Tibial artery (tissue), 4 donors: ENCODE data around the gene NTHL1.
"Not testable (repeated sequence)": the region's sequence is repeated elsewhere in the genome, so short reads cannot be mapped to it uniquely, and the experiment has no call there.

ENCODE experiments used
- DNase-seq, 2 donors: peaks; one replicate each; pipeline ENCODE4 v3.0.0-alpha.2; 2019
- H3K27ac ChIP-seq, 2 donors: fragments of 200-600 bp; sonication (generic) in 1 of 2; 1 replicate in 1 of 2; 2 replicates in 1 of 2; pipeline ENCODE4 v1.5.1; 2018 to 2019; ENCODE audit warnings: mild to moderate bottlenecking in 1 of 2
- H3K27me3 ChIP-seq, 2 donors: fragments of 200-600 bp; sonication (generic) in 1 of 2; one replicate each; pipeline versions ENCODE4 v1.5.1 to v1.6.0; 2016 to 2019
- H3K36me3 ChIP-seq, 3 donors: fragments of 200-600 bp; sonication (generic) in 2 of 3; one replicate each; pipeline ENCODE4 v1.5.1; 2016 to 2019; ENCODE audit warnings: mild to moderate bottlenecking in 2 of 3
- H3K4me1 ChIP-seq, 4 donors: fragments of 200-600 bp; sonication (generic) in 2 of 4; 1 replicate in 3 of 4; 2 replicates in 1 of 4; pipeline ENCODE4 v1.5.1; 2016 to 2019
- H3K4me3 ChIP-seq, 2 donors: fragments of 200-600 bp; sonication (generic) in 1 of 2; 1 replicate in 1 of 2; 2 replicates in 1 of 2; pipeline ENCODE4 v1.5.1; 2018 to 2019; ENCODE audit warnings: mild to moderate bottlenecking in 2 of 2
- H3K9me3 ChIP-seq, 3 donors: fragments of 200-600 bp; sonication (generic) in 1 of 3; one replicate each; pipeline ENCODE4 v1.5.1; 2016 to 2019
- intact Hi-C: fragments of 100-400 bp; cut with DNase I; formaldehyde crosslinking; loops from one replicate; pipeline ENCODE4 v1.15.0; 2023; ENCODE audit warnings: low total_unique reads
- TF ChIP-seq, protein P1 (sequence below), 2 experiments: fragments of 200-600 bp in 1 of 2; fragments of 450-650 bp in 1 of 2; IDR thresholded peaks; one replicate each; pipeline ENCODE4 v1.5.1; 2017 to 2019; ENCODE audit warnings: antibody characterized with exemption in 2 of 2, mild to moderate bottlenecking in 1 of 2, moderate library complexity in 1 of 2

NTHL1 gene

DNA sequence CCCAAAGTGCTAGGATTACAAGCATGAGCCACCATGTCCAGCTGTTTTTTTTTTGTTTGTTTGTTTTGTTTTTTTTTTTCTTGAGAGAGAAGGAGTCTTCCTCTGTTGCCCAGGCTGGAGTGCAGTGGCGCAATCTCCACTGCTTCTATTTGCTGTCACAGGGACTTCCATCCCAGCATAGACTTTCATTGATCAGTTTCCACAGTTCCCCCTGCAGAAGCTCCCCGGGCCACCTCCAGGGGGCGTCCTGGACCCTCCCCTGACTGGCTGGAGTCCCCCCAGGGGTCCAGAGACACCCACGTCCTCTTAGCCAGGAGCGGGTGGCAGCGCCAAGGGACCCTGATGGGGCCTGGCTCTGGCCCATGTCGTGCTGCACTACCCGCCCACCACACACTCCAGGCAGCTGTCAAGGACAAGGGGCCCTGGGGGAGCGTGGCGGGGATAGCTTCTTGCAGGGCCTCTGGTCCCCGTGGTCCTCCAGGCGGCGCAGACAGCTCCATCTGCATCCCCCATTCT lies 31.2 kb downstream of the NTHL1 start:
- no peak overlapping the region for H3K4me3 ChIP-seq
- intact Hi-C loops: no loop called here
- no peaks in the 10 kb centered on the region for H3K36me3 ChIP-seq
- TF ChIP-seq, protein P1, sequence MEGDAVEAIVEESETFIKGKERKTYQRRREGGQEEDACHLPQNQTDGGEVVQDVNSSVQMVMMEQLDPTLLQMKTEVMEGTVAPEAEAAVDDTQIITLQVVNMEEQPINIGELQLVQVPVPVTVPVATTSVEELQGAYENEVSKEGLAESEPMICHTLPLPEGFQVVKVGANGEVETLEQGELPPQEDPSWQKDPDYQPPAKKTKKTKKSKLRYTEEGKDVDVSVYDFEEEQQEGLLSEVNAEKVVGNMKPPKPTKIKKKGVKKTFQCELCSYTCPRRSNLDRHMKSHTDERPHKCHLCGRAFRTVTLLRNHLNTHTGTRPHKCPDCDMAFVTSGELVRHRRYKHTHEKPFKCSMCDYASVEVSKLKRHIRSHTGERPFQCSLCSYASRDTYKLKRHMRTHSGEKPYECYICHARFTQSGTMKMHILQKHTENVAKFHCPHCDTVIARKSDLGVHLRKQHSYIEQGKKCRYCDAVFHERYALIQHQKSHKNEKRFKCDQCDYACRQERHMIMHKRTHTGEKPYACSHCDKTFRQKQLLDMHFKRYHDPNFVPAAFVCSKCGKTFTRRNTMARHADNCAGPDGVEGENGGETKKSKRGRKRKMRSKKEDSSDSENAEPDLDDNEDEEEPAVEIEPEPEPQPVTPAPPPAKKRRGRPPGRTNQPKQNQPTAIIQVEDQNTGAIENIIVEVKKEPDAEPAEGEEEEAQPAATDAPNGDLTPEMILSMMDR (IDR thresholded peaks at IDR 0.05): no peak
- H3K27ac ChIP-seq: no peak overlapping the region
- DNase-seq: no peak
- H3K4me1 ChIP-seq: peaks cover 0 to 16% (median 14%) of the 10 kb centered on the region in 4 donors
- H3K9me3 ChIP-seq: no peaks in the 10 kb centered on the region
- peaks cover 0 to 40% of the 10 kb centered on the region in 2 donors for H3K27me3 ChIP-seq

DNA sequence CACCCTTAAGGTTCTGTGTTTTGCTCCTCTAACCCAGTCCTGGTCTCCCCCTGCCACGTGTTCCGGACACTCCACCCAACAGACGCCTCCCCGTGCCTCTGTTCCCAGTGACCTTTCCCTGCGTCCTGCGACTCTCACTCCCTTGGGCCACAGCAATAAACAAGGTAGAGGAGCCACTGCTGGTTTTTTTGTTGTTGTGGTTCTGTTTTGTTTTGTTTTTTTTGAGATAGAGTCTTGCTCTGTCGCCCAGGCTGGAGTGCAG lies 31.8 kb downstream of the NTHL1 start:
- Histone ChIP-seq H3K27me3 (peaks cover 0 to 34% of the 10 kb centered on the region in 2 donors), H3K27ac (no peak overlapping the region), H3K4me3 (no peak overlapping the region), H3K36me3 (no peaks in the 10 kb centered on the region), H3K9me3 (no peaks in the 10 kb centered on the region), H3K4me1 (peaks cover 0 to 16% (median 14%) of the 10 kb centered on the region in 4 donors)
- TF ChIP-seq, protein P1 (IDR thresholded peaks at IDR 0.05): no peak
- DNase-seq: no peak
- intact Hi-C loops: no loop called here

DNA sequence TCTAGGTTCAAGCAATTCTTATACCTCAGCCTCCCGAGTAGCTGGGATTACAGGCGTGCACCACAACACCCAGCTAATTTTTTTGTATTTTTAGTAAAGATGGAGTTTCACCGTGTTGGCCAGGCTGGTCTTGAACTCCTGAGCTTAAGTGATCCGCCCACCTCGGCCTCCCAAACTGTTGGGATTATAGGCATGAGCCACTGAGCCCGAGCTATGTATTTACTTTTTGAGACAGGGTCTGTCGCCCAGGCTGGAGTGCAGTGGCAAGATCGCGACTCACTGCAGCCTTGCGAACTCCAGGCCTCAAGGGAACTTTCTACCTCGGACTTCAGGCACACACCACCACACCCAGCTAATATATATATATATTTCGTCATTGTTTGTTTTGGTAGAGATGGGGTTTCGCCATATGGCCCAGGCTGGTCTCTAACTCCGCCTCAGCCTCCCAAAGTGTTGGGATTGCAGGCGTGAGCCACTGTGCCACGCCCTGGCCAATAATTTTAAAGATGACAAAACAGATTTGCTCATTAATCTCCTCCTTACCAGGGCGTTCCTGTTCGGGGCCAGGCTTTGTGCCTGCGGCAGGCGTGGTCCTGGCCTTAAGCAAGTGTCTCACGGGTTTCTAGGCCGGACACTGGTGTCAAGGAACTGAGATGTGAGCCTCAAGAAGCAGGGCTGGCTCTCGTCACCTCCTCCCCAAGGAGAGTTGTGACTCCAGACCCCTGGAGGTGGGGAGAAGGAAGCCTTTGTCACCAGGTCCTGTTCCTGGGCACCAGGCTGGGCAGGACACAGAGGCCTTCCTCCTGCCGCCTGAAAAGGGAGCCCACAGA lies 32.3 kb downstream of the NTHL1 start:
- H3K4me1 ChIP-seq: peaks cover 0 to 15% (median 13%) of the 10 kb centered on the region in 4 donors
- no peaks in the 10 kb centered on the region for H3K36me3 ChIP-seq
- TF ChIP-seq, protein P1 (IDR thresholded peaks at IDR 0.05): no peak
- H3K4me3 ChIP-seq: no peak overlapping the region
- peaks cover 0 to 29% of the 10 kb centered on the region in 2 donors for H3K27me3 ChIP-seq
- intact Hi-C loops: no loop called here
- no peak overlapping the region for H3K27ac ChIP-seq
- no peak for DNase-seq
- H3K9me3 ChIP-seq: no peaks in the 10 kb centered on the region

DNA sequence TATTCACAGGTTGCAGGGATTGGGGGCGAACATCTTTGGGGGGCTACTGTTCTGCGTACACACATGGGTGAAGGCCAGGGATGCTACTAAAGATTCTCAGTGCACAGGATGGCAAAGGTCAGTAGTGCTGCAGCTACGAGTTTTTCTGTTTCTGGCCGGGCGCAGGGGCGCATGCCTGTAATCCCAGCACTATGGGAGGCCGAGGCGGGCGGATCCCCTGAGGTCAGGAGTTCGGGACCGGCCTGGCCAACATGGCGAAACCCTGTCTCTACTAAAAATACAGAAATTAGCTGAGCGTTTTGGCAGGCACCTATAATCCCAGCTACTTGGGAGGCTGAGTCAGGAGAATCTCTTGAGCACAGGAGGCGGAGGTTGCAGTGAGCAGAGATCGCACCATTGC lies 34.1 kb downstream of the NTHL1 start:
- H3K4me3 ChIP-seq: no peak overlapping the region
- intact Hi-C loops: no loop called here
- no peak for DNase-seq
- TF ChIP-seq, protein P1 (IDR thresholded peaks at IDR 0.05): no peak
- H3K27me3 ChIP-seq: peaks cover 0 to 11% of the 10 kb centered on the region in 2 donors
- no peaks in the 10 kb centered on the region for H3K9me3 ChIP-seq
- no peak overlapping the region for H3K27ac ChIP-seq
- peaks cover 0 to 15% (median 12%) of the 10 kb centered on the region in 4 donors for H3K4me1 ChIP-seq
- no peaks in the 10 kb centered on the region for H3K36me3 ChIP-seq

DNA sequence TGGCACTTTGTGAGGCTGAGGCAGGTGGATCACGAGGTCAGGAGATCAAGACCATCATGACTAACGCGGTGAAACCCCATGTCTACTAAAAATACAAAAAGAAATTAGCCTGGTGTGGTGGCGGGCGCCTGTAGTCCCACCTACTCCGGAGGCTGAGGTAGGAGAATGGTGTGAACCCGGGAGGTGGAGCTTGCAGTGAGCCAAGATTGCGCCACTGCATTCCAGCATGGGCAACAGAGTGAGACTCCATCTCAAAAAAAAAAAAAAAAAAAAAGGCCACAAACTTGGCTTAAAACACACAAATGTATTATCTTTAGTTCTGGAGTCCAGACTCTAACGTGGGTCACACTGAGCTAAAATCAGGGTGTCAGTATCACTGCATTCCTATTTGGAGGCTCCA lies 35.9 kb downstream of the NTHL1 start:
- H3K4me3 ChIP-seq, H3K36me3 ChIP-seq, H3K9me3 ChIP-seq, DNase-seq, H3K27ac ChIP-seq, intact Hi-C loops, H3K27me3 ChIP-seq: not testable (repeated sequence)
- peaks cover 0 to 33% (median 30%) of the 10 kb centered on the region in 4 donors for H3K4me1 ChIP-seq

DNA sequence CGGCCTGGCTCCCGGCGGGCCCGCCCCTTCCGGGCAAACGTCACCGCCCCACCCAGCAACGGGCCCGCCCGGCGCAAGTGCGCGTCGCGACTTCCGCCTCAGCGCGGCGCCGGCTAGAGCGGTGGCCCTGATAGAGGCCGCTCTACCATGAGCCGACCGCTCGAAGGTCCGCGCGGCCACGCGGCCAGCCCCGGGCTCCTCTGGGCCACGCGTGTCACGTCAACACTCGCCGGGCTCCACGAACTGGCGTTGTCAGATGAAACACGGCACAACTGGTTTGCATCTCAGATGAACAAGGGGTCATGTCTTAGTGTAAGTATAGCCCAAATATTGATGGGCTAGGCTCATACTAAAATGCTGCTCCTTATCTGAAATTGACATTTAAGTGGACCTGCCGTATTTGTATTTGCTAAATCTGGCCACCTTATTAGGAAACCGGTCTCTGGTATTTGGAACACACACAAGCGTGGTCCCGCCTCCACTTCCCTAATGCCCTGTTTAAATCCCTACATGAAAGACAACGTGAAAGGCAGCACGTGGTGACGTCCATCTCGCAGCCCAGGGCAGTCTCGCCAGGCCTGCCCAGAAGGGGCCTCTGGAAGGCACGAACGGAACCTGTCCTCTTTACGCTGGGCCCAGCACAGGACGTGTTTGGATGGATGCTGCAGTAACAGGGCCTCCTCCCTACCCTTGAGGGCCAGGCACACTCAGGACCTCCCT lies 37.7 kb downstream of the NTHL1 start, which contains the start of gene ZNF598:
Gene ZNF598, minus strand, starts transcription at position 31 of the 720 bp plus-strand sequence.
- H3K27me3 ChIP-seq: no peaks in the 10 kb centered on the region
- peak within 1 kb of the TSS; percentile 84 to 92 for H3K27ac ChIP-seq
- peaks cover 0 to 48% (median 47%) of the 10 kb centered on the region in 4 donors for H3K4me1 ChIP-seq
- TF ChIP-seq, protein P1 (IDR thresholded peaks at IDR 0.05): peak in 1 of 2 experiments; percentile 12
- DNase-seq: peak; percentile 77 to 90
- intact Hi-C loops: no loop called here
- no peaks in the 10 kb centered on the region for H3K9me3 ChIP-seq
- peaks cover 0 to 6% (median 0%) of the 10 kb centered on the region in 3 donors for H3K36me3 ChIP-seq
- peak within 1 kb of the TSS; percentile 90 to 99 for H3K4me3 ChIP-seq
